H1 (cell line): ENCODE measurements around the gene CAPN13.

Experiments used
- BCL11A ChIP-seq, 2 experiments: IDR thresholded peaks; one replicate each; pipeline ENCODE4 v1.6.1; 2011; ENCODE audit warnings: low read depth in 2 of 2, low read length in 2 of 2, mild to moderate bottlenecking in 2 of 2
- GTF2F1 ChIP-seq: IDR thresholded peaks from 2 replicates; pipeline ENCODE4 v1.6.1; 2012; ENCODE audit warnings: low read depth, low read length, improper control_type of control experiment, borderline replicate concordance

GRCh38 chr2:30769481-30769780 is 37.8 kb downstream of the CAPN13 start:
- TF ChIP-seq GTF2F1 = no peak
- TF ChIP-seq BCL11A (IDR thresholded peaks at IDR 0.05; ENCODE audit: low read depth in 2 of 2, low read length in 2 of 2) = no peak
